ES-I3 (cell line): ENCODE results near the gene CDS1.
"Not testable (repeated sequence)": the region's sequence is repeated elsewhere in the genome, so short reads cannot be mapped to it uniquely, and the experiment has no call there.

Experiments used
- H3K36me3 ChIP-seq: 2 replicates; pipeline ENCODE4 v1.6.1; 2013; ENCODE audit warnings: mild to moderate bottlenecking, low read length, control low read depth, moderate library complexity; ENCODE audit not compliant: insufficient read depth
- H3K4me1 ChIP-seq: 2 replicates; pipeline ENCODE4 v1.6.1; 2013; ENCODE audit warnings: mild to moderate bottlenecking, control low read depth, low read length; ENCODE audit not compliant: insufficient read depth
- H3K9ac ChIP-seq: 2 replicates; pipeline ENCODE4 v1.6.1; 2013; ENCODE audit warnings: low read depth, mild to moderate bottlenecking, low read length, moderate library complexity
- H3K9me3 ChIP-seq: 2 replicates; pipeline ENCODE4 v1.6.1; 2013; ENCODE audit warnings: mild to moderate bottlenecking, low read length, moderate library complexity; ENCODE audit not compliant: control insufficient read depth, insufficient read depth

Gene CDS1

DNA sequence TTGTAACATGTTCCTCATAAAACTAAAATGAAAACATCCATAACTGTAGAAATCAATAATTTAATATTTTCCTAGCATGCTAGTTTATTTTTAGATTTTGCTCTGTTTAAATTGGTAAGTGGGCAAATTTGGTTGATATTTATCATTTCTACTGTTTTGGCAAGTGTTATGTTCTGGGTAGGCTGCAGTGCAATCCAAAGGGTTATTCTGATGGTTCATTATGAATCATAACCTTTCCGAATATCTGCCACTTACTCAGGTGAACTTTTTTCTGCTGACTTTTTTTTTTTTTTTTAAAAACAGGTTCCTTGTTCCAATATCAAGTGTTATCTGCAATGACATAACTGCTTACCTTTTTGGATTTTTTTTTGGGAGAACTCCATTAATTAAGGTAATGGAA, 52.0 kb downstream of the CDS1 start:
- H3K9me3 ChIP-seq, result no peaks in the 10 kb centered on the region
- H3K4me1 ChIP-seq, result no peaks in the 10 kb centered on the region
- H3K9ac ChIP-seq, result no peak overlapping the region
- H3K36me3 ChIP-seq, result no peaks in the 10 kb centered on the region

- no peaks in the 10 kb centered on the region for H3K4me1 ChIP-seq
- H3K9me3 ChIP-seq, result no peaks in the 10 kb centered on the region
- no peaks in the 10 kb centered on the region for H3K36me3 ChIP-seq
- H3K9ac ChIP-seq, result no peak overlapping the region
Observed at GRCh38 chr4:84638092-84638491, 55.2 kb downstream of the CDS1 start.

DNA sequence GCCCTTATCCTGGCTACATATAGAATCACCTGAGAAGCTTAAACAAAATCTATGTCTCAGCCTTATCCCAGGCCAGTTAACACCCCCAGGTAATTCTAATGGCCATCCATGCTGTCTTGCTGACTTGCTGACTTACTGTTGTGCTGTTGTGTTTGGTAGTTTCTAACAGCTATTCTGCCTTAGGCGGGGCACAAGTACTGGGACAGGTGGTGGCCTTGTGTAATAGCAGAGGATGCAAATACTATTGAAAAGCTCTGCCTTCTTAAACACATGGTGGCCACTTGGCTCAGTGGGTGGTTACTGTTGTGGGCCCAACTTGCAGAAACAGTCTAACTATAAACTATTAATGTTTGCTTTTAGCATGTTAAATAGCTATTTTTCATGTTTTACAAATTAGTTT, 56.2 kb downstream of the CDS1 start:
- H3K9me3 ChIP-seq, result no peaks in the 10 kb centered on the region
- H3K36me3 ChIP-seq, result 0 out of 2 replicates have a peak, but pooled peaks cover 5% of the 10 kb centered on the region
- no peak overlapping the region for H3K9ac ChIP-seq
- no peaks in the 10 kb centered on the region for H3K4me1 ChIP-seq

DNA sequence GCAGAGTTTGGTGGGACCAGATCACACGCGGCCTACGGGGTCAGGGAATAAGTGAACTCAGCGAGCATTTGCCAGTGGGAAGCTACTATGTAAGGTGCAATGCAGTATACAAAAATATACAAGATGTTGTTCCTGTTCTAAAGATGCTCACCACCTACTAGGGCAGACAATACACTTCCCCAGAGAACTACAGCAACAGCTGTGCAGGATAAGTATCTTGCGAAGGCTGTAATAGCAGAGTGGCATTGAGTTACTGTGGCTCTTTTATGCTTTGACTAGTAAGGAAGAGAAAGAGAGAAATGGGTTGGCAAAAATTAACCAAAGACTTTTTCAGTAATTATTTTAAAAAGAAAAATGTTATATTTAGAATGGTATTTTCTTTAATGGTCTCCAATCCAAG, 61.2 kb downstream of the CDS1 start:
- no peaks in the 10 kb centered on the region for H3K9me3 ChIP-seq
- H3K9ac ChIP-seq, result no peak overlapping the region
- 0 out of 2 replicates have a peak, but pooled peaks cover 6% of the 10 kb centered on the region for H3K36me3 ChIP-seq
- peaks cover 13% of the 10 kb centered on the region for H3K4me1 ChIP-seq

DNA sequence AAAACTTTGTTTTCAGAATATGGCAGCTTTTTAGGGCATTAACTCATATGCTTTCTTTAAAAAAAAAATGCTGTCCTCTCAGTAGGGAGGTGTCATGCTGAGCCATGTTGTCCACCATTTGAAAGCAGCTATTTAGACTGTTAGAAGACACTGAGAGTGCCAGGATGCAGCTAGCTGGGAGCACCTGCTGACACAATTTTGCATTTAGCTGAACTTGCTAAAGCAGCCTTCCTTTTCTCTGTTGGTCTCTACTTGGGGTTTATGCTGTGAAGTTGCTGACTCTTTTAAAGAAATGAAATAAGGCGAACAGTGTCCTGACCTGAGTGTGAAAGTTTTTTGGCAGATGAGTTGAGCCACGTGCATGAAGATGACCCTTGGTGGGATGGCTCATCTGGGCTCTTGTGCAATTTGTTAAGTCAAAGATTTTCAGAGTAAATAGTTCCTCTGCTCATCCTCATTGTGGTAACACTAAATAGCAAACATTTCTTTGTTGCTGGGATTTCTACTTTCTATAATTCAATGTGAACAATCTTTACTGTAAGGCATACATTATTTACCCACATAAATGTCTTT, 64.5 kb downstream of the CDS1 start:
- Histone ChIP-seq H3K9me3 (no peaks in the 10 kb centered on the region), H3K4me1 (peaks cover 13% of the 10 kb centered on the region), H3K36me3 (0 out of 2 replicates have a peak, but pooled peaks cover 6% of the 10 kb centered on the region), H3K9ac (no peak overlapping the region)

- 0 out of 2 replicates have a peak, but pooled peaks cover 6% of the 10 kb centered on the region for H3K36me3 ChIP-seq
- H3K9me3 ChIP-seq, result no peaks in the 10 kb centered on the region
- peaks cover 13% of the 10 kb centered on the region for H3K4me1 ChIP-seq
- no peak overlapping the region for H3K9ac ChIP-seq
Observed at GRCh38 chr4:84648178-84648577, 65.3 kb downstream of the CDS1 start.

- peaks cover 13% of the 10 kb centered on the region for H3K4me1 ChIP-seq
- 0 out of 2 replicates have a peak, but pooled peaks cover 2% of the 10 kb centered on the region for H3K36me3 ChIP-seq
- H3K9ac ChIP-seq, result no peak overlapping the region
- H3K9me3 ChIP-seq, result no peaks in the 10 kb centered on the region
Observed at GRCh38 chr4:84648863-84649647, 66.1 kb downstream of the CDS1 start.

DNA sequence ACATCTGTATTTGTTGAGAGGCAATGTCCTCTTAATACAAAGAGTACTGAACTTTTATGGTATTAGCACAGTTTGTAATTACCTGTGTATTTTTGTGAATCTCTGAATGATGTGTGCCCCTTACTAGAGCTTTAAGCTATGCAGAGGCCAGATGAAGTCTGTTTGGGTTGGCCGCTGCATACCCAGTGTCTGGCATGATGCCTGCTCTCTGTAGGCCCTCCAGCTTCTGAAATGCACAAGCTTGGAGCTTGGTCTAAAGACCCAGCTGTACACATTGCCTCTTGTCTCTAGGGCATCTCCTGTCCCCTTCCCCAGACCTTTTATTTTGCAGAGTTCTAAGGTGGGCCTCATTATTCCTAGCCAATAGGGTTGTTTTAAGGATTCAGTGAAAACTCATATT, 68.6 kb downstream of the CDS1 start:
- Histone ChIP-seq H3K9me3 (no peaks in the 10 kb centered on the region), H3K9ac (no peak overlapping the region), H3K4me1 (peaks cover 13% of the 10 kb centered on the region), H3K36me3 (no peaks in the 10 kb centered on the region)

- Histone ChIP-seq H3K36me3 (no peaks in the 10 kb centered on the region), H3K4me1 (peaks cover 10% of the 10 kb centered on the region), H3K9ac (no peak overlapping the region), H3K9me3 (no peaks in the 10 kb centered on the region)
Observed at GRCh38 chr4:84652478-84652877, 69.6 kb downstream of the CDS1 start.

GRCh38 chr4:84660606-84661005, 77.7 kb downstream of the CDS1 start:
- Histone ChIP-seq H3K4me1 (0 out of 2 replicates have a peak, but pooled peaks cover 3% of the 10 kb centered on the region), H3K36me3 (no peaks in the 10 kb centered on the region), H3K9me3 (peaks cover 6% of the 10 kb centered on the region; the same call in 1 of the 2 replicates), H3K9ac (no peak overlapping the region)

DNA sequence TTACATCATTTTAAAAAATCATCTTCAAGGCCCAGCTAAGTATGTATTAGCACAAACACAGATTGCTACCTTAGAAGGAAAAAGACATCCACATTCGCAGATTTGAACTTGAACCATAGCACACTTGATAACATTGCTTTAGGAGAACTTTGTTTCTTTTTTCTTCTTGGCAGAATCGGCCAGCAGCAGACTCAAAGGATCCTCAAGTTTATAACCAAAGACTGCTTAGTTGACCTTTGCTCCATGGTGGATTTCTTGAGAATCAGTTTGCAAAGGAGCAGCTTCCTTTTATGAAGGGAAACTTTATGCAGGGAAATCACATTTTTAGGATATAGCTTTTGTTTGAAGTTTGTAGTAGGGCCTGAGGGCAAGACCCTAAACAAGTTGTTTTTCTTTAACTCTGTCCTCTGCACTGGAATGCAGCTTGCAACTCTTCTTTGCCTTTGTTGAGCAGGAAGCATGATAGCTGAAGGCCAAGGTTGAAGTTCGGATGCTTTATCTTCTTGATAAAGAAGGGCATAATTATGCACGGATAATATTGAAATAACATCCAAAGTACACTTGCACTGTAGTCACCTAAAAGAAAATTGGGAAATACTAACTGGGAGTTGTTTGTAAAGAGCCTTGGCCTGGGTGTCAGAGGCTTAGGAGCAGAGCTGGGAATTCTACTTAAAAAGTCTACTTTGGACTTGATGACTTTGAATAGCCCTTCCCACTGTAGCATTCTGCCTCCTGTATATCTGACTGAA, 78.4 kb downstream of the CDS1 start:
- Histone ChIP-seq H3K4me1 (0 out of 2 replicates have a peak, but pooled peaks cover 3% of the 10 kb centered on the region), H3K9ac (no peak overlapping the region), H3K9me3 (peaks cover 6% of the 10 kb centered on the region; the same call in 1 of the 2 replicates), H3K36me3 (no peaks in the 10 kb centered on the region)

DNA sequence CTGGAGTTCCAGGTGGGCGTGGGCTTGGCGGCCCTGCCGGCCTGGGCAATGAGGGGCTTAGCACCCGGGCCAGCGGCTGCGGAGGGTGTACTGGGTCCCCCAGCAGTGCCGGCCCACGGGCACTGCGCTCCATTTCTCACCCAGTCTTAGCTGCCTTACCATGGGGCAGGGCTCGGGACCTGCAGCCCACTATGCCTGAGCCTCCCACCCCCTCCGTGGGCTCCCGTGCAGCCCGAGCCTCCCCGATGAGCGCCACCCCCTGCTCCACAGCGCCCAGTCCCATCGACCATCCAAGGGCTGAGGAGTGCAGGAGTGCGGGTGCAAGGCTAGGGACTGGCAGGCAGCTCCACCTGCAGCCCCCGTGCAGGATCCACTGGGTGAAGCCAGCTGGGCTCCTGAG, 81.8 kb downstream of the CDS1 start:
- not testable (repeated sequence) for H3K36me3 ChIP-seq, H3K9me3 ChIP-seq, H3K9ac ChIP-seq, H3K4me1 ChIP-seq

DNA sequence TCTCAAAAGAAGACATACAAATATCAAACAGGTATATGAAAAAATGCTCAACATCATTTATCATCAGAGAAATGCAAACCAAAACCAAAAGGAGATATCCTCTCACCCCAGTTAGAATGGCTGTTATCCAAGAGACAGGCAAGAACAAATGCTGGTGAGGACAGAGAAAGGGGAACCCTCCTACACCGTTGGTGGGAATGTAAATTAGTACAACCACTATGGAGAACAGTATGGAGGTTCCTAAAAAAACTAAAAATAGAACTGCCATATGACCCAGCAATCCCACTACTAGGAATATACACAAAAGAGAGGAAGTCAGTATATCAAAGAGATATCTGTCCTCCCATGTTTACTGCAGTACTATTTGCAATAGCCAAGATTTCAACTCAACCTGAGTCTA, 83.5 kb downstream of the CDS1 start:
- Histone ChIP-seq H3K9me3 (no peaks in the 10 kb centered on the region), H3K4me1 (no peaks in the 10 kb centered on the region), H3K36me3 (peaks cover 4% of the 10 kb centered on the region; the same call in 1 of the 2 replicates), H3K9ac (no peak overlapping the region)

DNA sequence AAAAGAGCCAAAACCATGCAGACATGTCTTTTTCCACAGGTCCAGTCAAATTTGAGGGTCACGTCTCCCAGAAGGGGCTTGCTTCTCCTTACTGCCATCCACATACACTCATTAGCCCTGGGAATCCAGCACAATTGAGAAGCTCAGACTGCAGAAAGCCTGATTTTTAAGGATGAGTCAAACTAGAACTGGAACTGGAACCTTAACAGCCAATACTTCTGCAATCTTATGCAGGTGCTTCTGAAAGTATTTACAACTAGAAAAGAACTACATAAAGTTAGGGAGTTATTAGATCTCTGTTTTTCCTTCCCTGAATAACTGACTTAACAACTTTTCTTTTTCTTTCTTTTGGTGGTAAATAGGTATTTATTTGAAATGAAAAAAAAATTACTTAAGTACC, 86.3 kb downstream of the CDS1 start:
- Histone ChIP-seq H3K36me3 (peaks cover 11% of the 10 kb centered on the region), H3K9me3 (no peaks in the 10 kb centered on the region), H3K9ac (no peak overlapping the region), H3K4me1 (no peaks in the 10 kb centered on the region)
